ENCODE results near the gene POR.
"Not testable (repeated sequence)": the region's sequence is repeated elsewhere in the genome, so short reads cannot be mapped to it uniquely, and the experiment has no call there.

Gene POR

GRCh38 chr7:76029682-76030081 lies 114.7 kb downstream of the POR start:
- not testable (repeated sequence) for DNase-seq (ENCODE audit: low read depth)

GRCh38 chr7:76031964-76032363 lies 117.0 kb downstream of the POR start:
- DNase-seq (ENCODE audit: low read depth) = no peak

Data from non-pigmented ciliary epithelial cell (primary cell).